IPS-18a (cell line): ENCODE results near the gene RAB36.

Experiments
- H3K27ac ChIP-seq: one replicate; pipeline ENCODE4 v1.5.1; 2013; ENCODE audit warnings: low read length
- H3K27me3 ChIP-seq: one replicate; pipeline ENCODE4 v1.6.1; 2013; ENCODE audit warnings: mild to moderate bottlenecking, low read length; ENCODE audit not compliant: control insufficient read depth, insufficient read depth
- H3K36me3 ChIP-seq: one replicate; pipeline ENCODE4 v1.6.1; 2013; ENCODE audit warnings: low read depth, low read length; ENCODE audit not compliant: control insufficient read depth
- H3K4me1 ChIP-seq: one replicate; pipeline ENCODE4 v1.6.1; 2013; ENCODE audit warnings: low read depth, low read length; ENCODE audit not compliant: control insufficient read depth
- H3K4me3 ChIP-seq: one replicate; pipeline ENCODE4 v1.5.1; 2013; ENCODE audit warnings: low read length
- H3K9ac ChIP-seq: one replicate; pipeline ENCODE4 v1.6.1; 2013; ENCODE audit warnings: mild to moderate bottlenecking, low read length, moderate library complexity
- H3K9me3 ChIP-seq: one replicate; pipeline ENCODE4 v1.6.1; 2013; ENCODE audit warnings: low read depth, low read length; ENCODE audit not compliant: control insufficient read depth

The RAB36 gene

DNA sequence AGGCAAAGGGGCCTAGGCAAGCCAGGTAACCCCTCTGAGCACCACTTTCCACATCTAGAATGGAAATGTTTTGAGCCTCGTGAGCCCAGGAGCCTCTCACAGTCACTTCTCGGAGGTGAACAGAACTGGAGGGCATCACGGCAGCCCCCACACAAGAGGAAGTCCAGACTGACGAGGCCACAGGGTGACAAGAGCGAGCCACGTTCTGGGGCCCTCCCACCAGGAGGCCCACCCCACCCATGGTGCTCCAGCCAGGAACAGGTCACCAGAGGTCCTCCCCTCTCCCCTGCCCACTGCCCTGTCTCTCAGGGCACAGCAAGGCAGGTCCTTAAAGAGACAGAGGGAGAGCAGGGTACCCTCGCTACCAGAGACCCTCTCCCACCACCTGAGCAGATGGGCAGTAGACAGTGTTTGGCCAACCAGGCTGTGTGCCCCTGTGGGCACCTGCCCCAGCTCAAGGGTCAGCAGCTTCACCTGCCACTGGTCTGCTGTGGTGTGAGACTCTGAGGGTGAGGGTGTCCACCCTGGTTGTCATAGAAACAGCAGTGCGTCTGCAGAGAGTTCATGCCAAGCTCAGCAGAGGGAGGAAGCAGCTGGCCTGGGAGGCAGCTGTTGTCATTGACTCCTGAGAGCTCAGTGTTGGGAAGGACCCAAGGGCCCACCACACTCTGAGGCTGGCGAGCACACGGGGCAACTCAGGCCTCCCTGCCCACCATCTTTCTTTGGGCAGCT is 34.9 kb upstream of the RAB36 start:
- Histone ChIP-seq H3K4me1 (no peaks in the 10 kb centered on the region), H3K36me3 (no peaks in the 10 kb centered on the region), H3K27me3 (no peaks in the 10 kb centered on the region), H3K9ac (no peak overlapping the region), H3K27ac (no peak overlapping the region), H3K4me3 (no peak overlapping the region), H3K9me3 (no peaks in the 10 kb centered on the region)

DNA sequence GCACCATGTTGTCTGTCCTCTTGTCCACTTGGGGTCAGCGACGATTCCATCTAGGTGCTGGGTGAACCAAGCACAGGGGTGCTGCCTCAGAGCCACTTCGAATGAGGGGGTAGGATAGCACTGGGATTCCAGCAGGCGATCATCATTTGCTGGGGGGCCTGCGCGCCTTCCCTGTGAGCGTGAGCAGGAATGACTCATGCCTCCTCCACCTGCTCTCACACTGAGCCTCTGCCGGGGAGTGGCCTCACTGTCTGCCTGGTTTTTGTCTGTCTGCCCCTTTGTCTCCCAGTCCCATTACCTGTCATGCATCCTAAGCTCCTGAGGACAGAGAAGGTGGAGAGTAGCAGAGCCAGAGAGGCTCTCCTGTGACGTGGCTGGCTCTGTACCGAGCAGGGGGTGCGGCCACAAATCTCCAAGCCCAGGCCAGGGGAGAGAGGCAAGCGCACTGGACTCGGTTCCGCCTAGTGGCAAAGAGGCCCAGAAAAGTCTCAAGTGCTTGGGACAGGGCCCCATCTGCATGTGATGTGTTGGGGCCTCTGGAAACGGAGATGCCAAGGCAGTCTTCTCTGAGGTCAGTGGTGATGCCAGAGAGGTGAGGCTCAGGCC is 34.3 kb upstream of the RAB36 start:
- H3K36me3 ChIP-seq: no peaks in the 10 kb centered on the region
- H3K9me3 ChIP-seq: no peaks in the 10 kb centered on the region
- H3K27me3 ChIP-seq: no peaks in the 10 kb centered on the region
- H3K4me1 ChIP-seq: peaks cover under 1% of the 10 kb centered on the region
- no peak overlapping the region for H3K9ac ChIP-seq
- no peak overlapping the region for H3K4me3 ChIP-seq
- no peak overlapping the region for H3K27ac ChIP-seq

DNA sequence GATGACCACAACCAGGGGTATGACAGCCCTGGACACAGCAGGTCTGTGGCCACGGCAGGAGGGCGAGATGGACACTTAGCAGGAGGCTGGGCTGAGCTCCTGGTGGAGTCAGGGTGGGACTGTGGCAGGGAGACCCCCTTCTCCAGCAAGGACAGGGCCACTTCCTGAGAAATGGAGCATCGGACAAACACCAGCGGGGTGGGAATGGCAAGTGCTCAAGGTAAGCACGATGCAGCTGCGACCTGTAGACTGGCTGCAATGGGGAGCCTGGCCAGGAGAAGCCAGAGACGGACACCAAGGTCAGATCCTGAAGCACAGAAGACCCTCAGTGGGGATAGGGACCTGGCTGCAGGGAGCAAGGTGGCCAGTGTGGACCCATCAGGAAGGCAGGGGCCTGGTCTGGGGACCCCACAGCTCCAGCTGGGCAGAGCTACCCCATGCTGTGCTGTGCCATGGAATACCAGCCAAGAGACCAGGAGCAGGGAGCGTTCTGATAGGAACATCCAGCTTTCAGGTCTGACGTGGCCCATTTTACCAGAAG is 32.7 kb upstream of the RAB36 start:
- H3K27me3 ChIP-seq: no peaks in the 10 kb centered on the region
- H3K4me3 ChIP-seq: no peak overlapping the region
- no peaks in the 10 kb centered on the region for H3K9me3 ChIP-seq
- H3K36me3 ChIP-seq: no peaks in the 10 kb centered on the region
- peaks cover 10% of the 10 kb centered on the region for H3K4me1 ChIP-seq
- no peak overlapping the region for H3K27ac ChIP-seq
- no peak overlapping the region for H3K9ac ChIP-seq

DNA sequence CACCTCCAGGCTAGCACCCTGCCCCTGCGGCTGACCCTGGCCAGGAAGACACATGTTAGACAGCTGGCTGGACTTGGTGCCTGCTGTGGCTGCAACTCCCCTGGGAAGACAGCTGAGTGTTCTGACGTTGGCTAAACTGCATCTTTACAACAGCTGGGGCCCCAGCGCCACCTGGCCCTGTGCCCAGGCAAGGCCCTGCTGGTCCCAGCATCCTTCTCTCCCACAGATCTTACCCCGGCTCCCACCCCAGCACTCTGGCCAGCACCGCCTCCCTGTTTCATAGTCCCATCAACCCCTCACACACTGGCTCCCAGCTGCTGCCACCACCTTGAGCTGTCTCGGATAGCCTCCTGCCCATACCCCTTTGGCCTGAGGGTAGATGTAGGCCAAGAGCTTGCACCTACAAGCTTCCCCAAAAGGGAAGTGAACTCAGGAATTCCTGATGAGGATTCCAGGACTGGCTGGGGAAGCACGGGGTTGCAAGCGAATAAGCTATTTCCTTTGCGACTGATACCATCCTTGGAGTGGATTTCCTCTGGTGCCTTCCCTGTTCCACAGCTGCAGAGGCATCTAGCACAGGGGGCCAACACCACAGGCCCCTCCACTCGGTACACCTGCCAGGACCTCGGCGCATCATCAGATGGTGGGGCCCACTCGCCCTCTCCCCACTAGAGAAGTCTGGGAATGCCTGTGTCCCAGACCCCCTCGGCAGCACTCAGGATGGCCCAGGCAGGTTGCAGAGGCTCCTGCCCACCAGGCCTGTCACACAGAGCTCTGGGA is 32.0 kb upstream of the RAB36 start:
- Histone ChIP-seq H3K27ac (no peak overlapping the region), H3K9me3 (no peaks in the 10 kb centered on the region), H3K36me3 (no peaks in the 10 kb centered on the region), H3K9ac (no peak overlapping the region), H3K4me1 (peaks cover 10% of the 10 kb centered on the region), H3K27me3 (no peaks in the 10 kb centered on the region), H3K4me3 (no peak overlapping the region)

DNA sequence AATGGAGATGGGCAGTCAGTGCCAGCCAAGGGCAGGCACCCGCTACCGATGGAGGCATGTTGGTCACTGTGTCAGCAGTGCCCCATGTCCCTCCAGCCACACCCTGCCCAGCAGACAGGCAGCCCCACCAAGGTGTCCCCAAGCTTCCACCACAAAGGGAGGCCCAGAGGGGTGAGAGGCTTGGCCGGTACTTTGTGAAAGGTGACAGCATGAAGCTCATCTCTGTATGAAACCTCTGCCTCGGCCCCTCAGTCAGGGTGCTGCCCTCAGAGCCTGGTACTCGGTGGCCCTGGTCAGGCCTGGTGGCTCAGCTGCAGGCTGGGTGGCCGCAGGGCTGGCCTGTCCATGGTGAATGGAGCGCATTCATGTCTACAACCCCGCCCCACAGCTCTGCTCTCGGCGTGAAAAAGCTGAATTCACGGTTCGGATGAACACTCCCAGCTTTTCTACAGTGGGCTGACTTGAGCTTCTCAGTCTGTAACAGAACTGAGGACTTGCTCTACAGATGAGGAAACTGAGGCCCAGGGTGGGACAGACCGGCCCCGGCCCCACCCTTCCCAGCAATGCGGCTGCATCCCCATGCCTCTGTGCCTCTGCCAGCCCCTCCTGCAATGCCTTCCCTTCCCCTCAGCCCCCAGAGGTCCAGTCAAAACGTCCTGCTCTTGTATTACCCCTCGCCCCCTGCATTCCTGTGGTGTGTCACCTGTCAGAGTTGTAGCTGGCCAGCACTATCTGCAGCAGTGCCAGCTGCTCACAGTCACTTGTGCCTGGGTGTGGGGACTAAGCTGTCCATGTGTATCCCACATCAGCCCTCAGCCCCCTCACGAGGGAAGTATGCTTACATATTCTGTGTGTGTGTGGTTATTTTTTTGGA is 31.2 kb upstream of the RAB36 start:
- peaks cover 10% of the 10 kb centered on the region for H3K4me1 ChIP-seq

DNA sequence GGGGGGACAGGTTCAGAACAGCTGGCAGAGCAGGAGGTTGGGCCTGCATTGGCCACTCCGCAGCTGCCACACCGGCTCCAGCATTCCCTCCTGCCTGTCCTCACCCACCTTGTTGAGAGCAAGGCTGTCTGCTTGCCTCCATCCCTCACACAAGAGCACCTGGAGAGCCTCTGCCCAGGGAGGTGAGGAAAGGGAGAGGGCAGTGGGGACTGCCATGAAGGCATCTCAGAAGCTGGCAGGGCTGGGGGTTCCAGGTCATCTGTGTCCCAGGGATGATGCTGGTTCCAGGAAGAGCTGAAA is 30.6 kb upstream of the RAB36 start:
- Histone ChIP-seq H3K36me3 (no peaks in the 10 kb centered on the region), H3K27ac (no peak overlapping the region), H3K9me3 (no peaks in the 10 kb centered on the region), H3K4me3 (no peak overlapping the region), H3K4me1 (peaks cover 10% of the 10 kb centered on the region), H3K9ac (no peak overlapping the region), H3K27me3 (no peaks in the 10 kb centered on the region)

More for the DNA sequence above, 31.2 kb upstream of the RAB36 start:
- Histone ChIP-seq H3K27me3 (no peaks in the 10 kb centered on the region), H3K36me3 (no peaks in the 10 kb centered on the region), H3K4me3 (no peak overlapping the region), H3K9me3 (no peaks in the 10 kb centered on the region), H3K27ac (no peak overlapping the region), H3K9ac (no peak overlapping the region)

DNA sequence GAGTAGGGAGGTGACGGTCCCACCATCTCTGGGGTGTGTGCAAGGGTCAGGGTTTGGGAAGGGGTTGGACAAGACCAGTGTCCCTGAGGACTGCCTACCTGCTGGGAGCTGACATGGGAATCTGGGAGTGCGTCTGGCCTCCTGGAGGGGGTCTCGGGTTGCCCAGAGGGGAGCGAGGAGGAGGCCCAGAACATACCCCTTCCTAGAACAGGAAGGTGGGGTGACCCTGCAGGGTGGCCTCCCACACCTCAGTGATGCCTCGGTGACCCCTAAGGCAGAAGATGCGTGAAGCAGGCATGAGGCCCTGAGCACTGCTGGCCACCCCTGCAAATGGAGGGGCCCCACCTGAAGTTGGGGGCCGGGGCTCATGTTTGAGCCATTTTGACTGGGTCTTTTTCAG is 29.9 kb upstream of the RAB36 start:
- Histone ChIP-seq H3K9ac (no peak overlapping the region), H3K27me3 (no peaks in the 10 kb centered on the region), H3K27ac (no peak overlapping the region), H3K9me3 (no peaks in the 10 kb centered on the region), H3K4me1 (peaks cover 10% of the 10 kb centered on the region), H3K4me3 (no peak overlapping the region), H3K36me3 (no peaks in the 10 kb centered on the region)

DNA sequence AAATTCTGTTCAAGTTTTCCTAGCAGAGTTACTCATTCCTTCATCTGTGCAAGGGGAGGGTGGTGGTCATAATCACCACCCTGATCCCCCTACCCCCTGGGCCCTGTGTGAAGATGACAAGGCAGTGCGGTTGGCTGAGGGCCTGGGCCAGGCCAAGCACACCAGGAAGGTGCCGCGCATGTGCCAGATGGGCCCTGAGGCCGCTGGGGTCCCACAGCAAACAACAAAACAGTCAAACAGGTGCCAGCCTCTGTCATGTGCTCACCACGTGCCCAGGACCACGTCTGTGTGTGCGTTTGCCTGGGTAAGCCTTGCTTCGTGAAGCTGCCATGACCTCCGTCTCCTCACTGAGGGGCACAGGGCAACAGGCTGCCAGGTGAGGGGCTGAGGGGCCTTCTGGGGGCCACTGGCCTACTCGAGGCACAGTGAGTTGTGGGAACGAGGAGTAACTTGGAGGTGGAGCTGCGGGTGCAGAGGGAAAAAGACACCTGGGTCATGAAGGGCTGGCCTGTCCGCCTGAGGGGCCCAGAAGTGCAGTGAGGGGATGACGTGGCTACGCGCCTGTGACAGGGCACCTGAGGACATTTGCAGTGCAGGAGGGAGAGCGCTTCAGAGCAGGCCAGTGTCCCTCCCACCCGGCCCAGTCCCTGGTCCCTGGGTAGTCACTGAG is 29.3 kb upstream of the RAB36 start:
- no peaks in the 10 kb centered on the region for H3K9me3 ChIP-seq
- no peaks in the 10 kb centered on the region for H3K36me3 ChIP-seq
- H3K9ac ChIP-seq: no peak overlapping the region
- no peaks in the 10 kb centered on the region for H3K27me3 ChIP-seq
- peaks cover 10% of the 10 kb centered on the region for H3K4me1 ChIP-seq
- no peak overlapping the region for H3K4me3 ChIP-seq
- no peak overlapping the region for H3K27ac ChIP-seq

DNA sequence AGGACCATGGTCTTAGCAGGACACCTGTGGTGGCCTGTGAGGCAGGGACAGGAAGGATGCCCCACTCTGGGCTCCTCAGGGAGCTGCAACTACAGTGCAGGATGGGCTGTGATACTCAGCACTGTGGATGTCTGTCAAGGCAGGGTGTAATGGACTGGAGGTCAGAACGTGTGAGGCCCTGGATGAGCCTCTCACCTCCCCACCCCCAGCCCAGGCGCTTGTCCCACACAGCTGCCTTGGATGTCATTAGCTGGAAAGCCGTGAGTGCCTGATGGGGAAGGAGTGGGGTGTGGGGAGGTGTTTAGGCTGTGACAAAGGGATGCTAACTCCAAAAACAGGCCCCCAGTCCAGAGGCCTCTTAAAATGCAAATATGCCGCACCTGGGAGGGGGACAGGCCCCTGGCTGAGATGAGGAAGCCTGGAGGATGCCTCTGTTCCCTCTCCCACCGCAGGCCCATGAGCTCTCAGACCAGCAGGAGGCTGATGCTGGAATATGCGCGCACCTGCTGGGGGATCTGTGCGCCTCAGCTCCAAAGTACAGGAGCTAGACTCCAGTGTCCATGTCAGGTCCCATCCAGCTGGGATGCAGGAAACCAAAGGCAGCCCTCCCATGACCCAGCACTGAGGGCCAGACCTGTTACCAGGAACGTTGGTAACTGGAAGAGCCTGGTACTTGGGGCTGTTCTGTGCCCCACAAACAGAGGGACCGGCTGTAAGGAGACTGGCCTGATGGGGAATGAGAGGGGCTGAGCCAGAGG is 28.6 kb upstream of the RAB36 start:
- Histone ChIP-seq H3K9me3 (no peaks in the 10 kb centered on the region), H3K27ac (no peak overlapping the region), H3K36me3 (no peaks in the 10 kb centered on the region), H3K4me1 (peaks cover 10% of the 10 kb centered on the region), H3K27me3 (no peaks in the 10 kb centered on the region), H3K4me3 (no peak overlapping the region), H3K9ac (no peak overlapping the region)

DNA sequence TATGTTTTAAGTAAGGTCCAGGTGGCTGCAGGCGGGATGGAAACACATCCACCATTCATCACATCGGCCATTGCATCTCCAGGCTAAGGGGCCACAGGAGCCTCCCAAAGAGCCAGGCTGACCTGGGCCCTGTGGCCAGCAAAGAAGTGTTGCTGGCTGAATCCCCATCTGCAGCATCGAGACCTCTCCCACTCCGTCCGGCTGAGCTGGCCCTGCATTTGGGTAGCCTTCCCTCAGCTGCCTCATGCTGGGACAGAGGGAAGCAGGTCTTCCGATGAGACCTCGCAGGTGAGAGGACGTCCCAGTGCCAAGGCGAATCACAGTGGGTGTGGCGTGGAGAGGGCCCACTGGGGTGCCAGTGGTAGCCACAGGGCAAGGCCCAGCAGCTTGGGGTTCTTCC is 28.0 kb upstream of the RAB36 start:
- Histone ChIP-seq H3K9me3 (no peaks in the 10 kb centered on the region), H3K27me3 (no peaks in the 10 kb centered on the region), H3K4me1 (peaks cover 10% of the 10 kb centered on the region), H3K4me3 (no peak overlapping the region), H3K36me3 (no peaks in the 10 kb centered on the region), H3K27ac (no peak overlapping the region), H3K9ac (no peak overlapping the region)
